Measurements from ENCODE around the gene ZC2HC1C. TPM values are rescaled to one million over a fixed set of nuclear protein-coding genes. Genes with fewer than 3 reads are reported as not detected.
A peak's percentile ranks its signal among the peaks of the same experiment; 100 is the strongest.

ZC2HC1C gene
- total RNA-seq, 1 donor from 2014 or later, result 0.91 TPM

- DNase-seq (no peak), ATAC-seq (ENCODE audit: low read depth) (no peak)
- Mint-ChIP-seq H3K27ac (no peak overlapping the region), H3K27me3 (no peaks in the 10 kb centered on the region), H3K36me3 (ENCODE audit: low read depth) (peaks cover 74% of the 10 kb centered on the region), H3K4me1 (peaks cover 3% of the 10 kb centered on the region), H3K4me3 (no peak overlapping the region), H3K9me3 (no peaks in the 10 kb centered on the region)
- ChIA-PET POLR2A (no interaction called here), CTCF (interaction anchor here (1.0 to 5.7 kb wide), 2 partner anchors 184 to 230 kb away, joined by 3 to 111 read pairs; no protein-coding TSS in a partner anchor)
- TF ChIP-seq, protein P1, sequence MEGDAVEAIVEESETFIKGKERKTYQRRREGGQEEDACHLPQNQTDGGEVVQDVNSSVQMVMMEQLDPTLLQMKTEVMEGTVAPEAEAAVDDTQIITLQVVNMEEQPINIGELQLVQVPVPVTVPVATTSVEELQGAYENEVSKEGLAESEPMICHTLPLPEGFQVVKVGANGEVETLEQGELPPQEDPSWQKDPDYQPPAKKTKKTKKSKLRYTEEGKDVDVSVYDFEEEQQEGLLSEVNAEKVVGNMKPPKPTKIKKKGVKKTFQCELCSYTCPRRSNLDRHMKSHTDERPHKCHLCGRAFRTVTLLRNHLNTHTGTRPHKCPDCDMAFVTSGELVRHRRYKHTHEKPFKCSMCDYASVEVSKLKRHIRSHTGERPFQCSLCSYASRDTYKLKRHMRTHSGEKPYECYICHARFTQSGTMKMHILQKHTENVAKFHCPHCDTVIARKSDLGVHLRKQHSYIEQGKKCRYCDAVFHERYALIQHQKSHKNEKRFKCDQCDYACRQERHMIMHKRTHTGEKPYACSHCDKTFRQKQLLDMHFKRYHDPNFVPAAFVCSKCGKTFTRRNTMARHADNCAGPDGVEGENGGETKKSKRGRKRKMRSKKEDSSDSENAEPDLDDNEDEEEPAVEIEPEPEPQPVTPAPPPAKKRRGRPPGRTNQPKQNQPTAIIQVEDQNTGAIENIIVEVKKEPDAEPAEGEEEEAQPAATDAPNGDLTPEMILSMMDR (IDR thresholded peaks at IDR 0.05), result no peak
- intact Hi-C loops (cut with micrococcal nuclease), result no loop called here
Measured at GRCh38 chr14:75090353-75090752, 20.9 kb downstream of the ZC2HC1C start.

GRCh38 chr14:75091251-75091650 lies 21.8 kb downstream of the ZC2HC1C start:
- Mint-ChIP-seq H3K4me3 (no peak overlapping the region), H3K4me1 (peaks cover 9% of the 10 kb centered on the region), H3K27ac (no peak overlapping the region), H3K36me3 (ENCODE audit: low read depth) (peaks cover 75% of the 10 kb centered on the region), H3K27me3 (no peaks in the 10 kb centered on the region), H3K9me3 (no peaks in the 10 kb centered on the region)
- no peak for DNase-seq
- POLR2A ChIA-PET, result no interaction called here
- CTCF ChIA-PET, result interaction anchor here (1.0 to 5.7 kb wide), 2 partner anchors 185 to 231 kb away, joined by 3 to 111 read pairs; no protein-coding TSS in a partner anchor
- TF ChIP-seq, protein P1 (IDR thresholded peaks at IDR 0.05), result no peak
- ATAC-seq (ENCODE audit: low read depth), result no peak
- intact Hi-C loops (cut with micrococcal nuclease), result no loop called here

- no peak overlapping the region for H3K27ac Mint-ChIP-seq
- H3K36me3 Mint-ChIP-seq (ENCODE audit: low read depth), result peaks cover 74% of the 10 kb centered on the region
- no peak overlapping the region for H3K4me3 Mint-ChIP-seq
- H3K4me1 Mint-ChIP-seq, result peaks cover 9% of the 10 kb centered on the region
- ATAC-seq (ENCODE audit: low read depth) (no peak), DNase-seq (no peak)
- POLR2A ChIA-PET, result no interaction called here
- TF ChIP-seq, protein P1 (IDR thresholded peaks at IDR 0.05), result no peak
- H3K9me3 Mint-ChIP-seq, result no peaks in the 10 kb centered on the region
- no peaks in the 10 kb centered on the region for H3K27me3 Mint-ChIP-seq
- intact Hi-C loops (cut with micrococcal nuclease), result no loop called here
- CTCF ChIA-PET, result interaction anchor here (0.7 to 1.0 kb wide), 2 partner anchors 231 to 884 kb away, joined by 4 to 6 read pairs; no protein-coding TSS in a partner anchor
Measured at GRCh38 chr14:75092698-75093097, 23.3 kb downstream of the ZC2HC1C start.

GRCh38 chr14:75094896-75095295 lies 25.5 kb downstream of the ZC2HC1C start:
- no peak overlapping the region for H3K4me3 Mint-ChIP-seq
- H3K9me3 Mint-ChIP-seq, result no peaks in the 10 kb centered on the region
- ATAC-seq (ENCODE audit: low read depth) (no peak), DNase-seq (no peak)
- peaks cover 9% of the 10 kb centered on the region for H3K4me1 Mint-ChIP-seq
- H3K27me3 Mint-ChIP-seq, result no peaks in the 10 kb centered on the region
- ChIA-PET CTCF (no interaction called here), POLR2A (no interaction called here)
- TF ChIP-seq, protein P1 (IDR thresholded peaks at IDR 0.05), result no peak
- intact Hi-C loops (cut with micrococcal nuclease), result no loop called here
- no peak overlapping the region for H3K27ac Mint-ChIP-seq
- H3K36me3 Mint-ChIP-seq (ENCODE audit: low read depth), result peaks cover 82% of the 10 kb centered on the region

- Mint-ChIP-seq H3K27ac (no peak overlapping the region), H3K9me3 (no peaks in the 10 kb centered on the region), H3K27me3 (no peaks in the 10 kb centered on the region), H3K4me3 (no peak overlapping the region), H3K4me1 (peaks cover 9% of the 10 kb centered on the region), H3K36me3 (ENCODE audit: low read depth) (peaks cover 81% of the 10 kb centered on the region)
- DNase-seq (no peak), ATAC-seq (ENCODE audit: low read depth) (peak; percentile 54)
- CTCF ChIA-PET, result no interaction called here
- TF ChIP-seq, protein P1 (IDR thresholded peaks at IDR 0.05), result no peak
- intact Hi-C loops (cut with micrococcal nuclease), result no loop called here
- POLR2A ChIA-PET, result no interaction called here
Measured at GRCh38 chr14:75095690-75096089, 26.2 kb downstream of the ZC2HC1C start.
